GM12872 (cell line): ENCODE measurements around the gene ISG20L2.

Experiments used
- CTCF ChIP-seq: IDR thresholded peaks from 3 replicates; pipeline ENCODE4 v1.5.1; 2011; ENCODE audit warnings: low read depth, mild to moderate bottlenecking, low read length, moderate library complexity; ENCODE audit not compliant: insufficient read depth

The ISG20L2 gene

GRCh38 chr1:156768610-156769295 is 40.2 kb upstream of the ISG20L2 start:
- no peak for TF ChIP-seq CTCF

DNA sequence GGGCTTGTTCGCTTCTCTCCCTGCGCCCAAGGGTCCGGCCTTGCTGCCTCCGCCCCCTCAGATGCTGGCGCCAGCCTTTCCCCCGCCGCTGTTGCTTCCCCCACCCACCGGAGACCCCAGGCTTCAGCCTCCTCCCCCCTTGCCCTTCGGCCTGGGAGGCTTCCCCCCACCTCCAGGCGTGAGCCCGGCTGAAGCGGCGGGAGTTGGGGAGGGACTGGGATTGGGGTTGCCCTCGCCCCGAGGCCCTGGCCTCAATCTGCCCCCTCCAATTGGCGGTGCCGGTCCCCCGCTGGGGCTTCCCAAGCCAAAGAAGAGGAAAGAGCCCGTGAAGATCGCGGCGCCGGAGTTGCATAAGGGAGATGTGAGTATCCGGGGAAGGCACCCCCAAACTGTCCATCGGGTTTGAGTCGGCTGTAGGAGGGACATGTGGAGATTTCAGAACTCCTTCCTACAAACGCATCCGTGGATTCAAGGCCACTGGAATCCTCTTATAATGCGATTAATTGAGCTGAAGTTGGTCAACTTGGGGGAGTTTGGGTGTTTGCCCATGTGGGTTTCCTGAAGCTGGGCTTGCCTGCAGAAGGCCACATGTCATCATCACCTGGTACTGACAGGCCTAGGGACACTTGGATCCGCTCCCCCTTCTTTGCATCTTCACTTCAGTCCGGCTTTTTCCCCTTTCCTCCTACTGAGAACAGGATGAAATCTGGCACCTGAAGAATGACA is 39.5 kb upstream of the ISG20L2 start:
- TF ChIP-seq CTCF, result no peak

DNA sequence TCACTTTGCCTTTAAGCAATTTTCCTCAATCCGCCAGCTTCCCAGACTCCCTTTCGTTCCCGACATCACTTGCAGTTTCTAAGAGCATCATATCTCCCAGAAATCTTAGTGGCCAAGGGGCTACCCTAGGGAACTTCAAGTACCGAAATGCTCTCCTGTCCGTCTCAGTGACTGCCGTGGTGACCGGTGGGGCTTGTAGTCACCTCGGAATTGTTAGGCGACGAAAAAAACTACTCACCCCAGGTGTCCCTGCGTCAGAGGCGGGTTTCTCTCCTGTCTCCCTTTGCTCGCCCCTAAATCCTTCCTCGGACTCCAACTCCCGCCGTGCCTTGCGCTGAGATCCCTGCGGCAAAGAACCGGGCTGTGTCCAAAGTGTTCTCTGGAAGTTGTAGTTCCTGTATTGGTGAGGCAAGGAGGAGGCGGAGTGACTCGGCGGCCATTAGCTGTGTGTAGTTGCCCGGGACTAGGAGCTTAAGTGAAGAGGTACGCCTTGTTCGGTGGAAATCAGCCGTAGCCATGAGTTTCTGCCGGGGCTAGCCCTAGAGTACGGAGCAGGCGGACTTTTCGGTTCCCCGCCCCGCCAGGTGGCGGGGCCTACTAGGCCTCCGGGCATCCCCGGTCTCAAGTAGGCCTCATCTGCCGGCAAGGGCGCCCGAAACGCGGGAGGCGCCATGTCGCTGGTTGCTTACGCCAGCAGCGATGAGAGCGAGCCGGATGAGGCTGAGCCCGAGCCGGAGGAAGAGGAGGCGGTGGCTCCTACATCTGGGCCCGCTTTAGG is 38.7 kb upstream of the ISG20L2 start, which contains the start of gene PRCC:
Gene PRCC, plus strand, starts transcription at position 435 of the 778 bp plus-strand sequence. Its CDS starts 237 bp downstream, at position 672.
- no peak for TF ChIP-seq CTCF

- no peak for TF ChIP-seq CTCF
Measured at GRCh38 chr1:156766298-156767100, 37.9 kb upstream of the ISG20L2 start.

DNA sequence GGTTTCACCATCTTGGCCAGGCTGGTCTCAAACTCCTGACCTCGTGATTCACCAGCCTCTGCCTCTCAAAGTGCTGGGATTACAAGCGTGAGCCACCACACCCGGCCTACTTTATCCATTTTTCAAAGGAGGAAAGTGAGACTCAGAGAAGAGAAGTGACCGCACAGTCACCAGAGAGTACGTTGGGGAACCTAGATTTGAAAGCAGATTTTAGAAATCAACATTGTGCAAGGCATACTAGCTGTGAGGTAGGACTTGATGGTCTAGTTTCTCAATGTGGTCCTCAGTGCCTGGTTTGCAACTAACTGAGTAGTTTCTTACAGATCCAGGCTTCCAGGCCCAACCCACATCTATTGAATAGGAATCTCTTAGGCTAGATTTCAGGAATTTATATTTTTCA is 37.1 kb upstream of the ISG20L2 start:
- TF ChIP-seq CTCF, result no peak

GRCh38 chr1:156760796-156761104 is 32.2 kb upstream of the ISG20L2 start:
- no peak for TF ChIP-seq CTCF
